Endothelial cell of umbilical vein (primary cell): ENCODE results near the gene LUC7L2. TPM values are rescaled to one million over a fixed set of nuclear protein-coding genes. Genes with fewer than 3 reads are reported as not detected.

Experiments used
- BruUV-seq: library from RNA; stranded (reverse); fragments of 400-500 nt; replicated peaks from 2 replicates; lab custom pipeline; 2021; lab: Mats Ljungman, UMichigan
- CTCF ChIA-PET: fragments of 300-600, 350-600 bp; sonication (Branson Sonifier 250); formaldehyde crosslinking; loops from one replicate; lab custom pipeline; 2021; ENCODE audit warnings: antibody characterized with exemption, inconsistent platforms; lab: Charles Lee
- POLR2A ChIA-PET: fragments of 300-600, 350-600 bp; sonication (Branson Sonifier 250); formaldehyde crosslinking; loops from one replicate; lab custom pipeline; 2021; ENCODE audit warnings: antibody characterized with exemption, inconsistent platforms; lab: Charles Lee
- DNase-seq: peaks from one replicate; pipeline ENCODE4 v3.0.0-alpha.2; 2011; ENCODE audit warnings: low read depth, low spot score
- FAIRE-seq: peaks from 2 replicates; lab custom pipeline; 2011; peaks lifted over from hg19 to GRCh38; lab: Jason Lieb, UNC
- H2AFZ ChIP-seq: 2 replicates; pipeline ENCODE4 v1.6.0; 2012; ENCODE audit warnings: low read depth, low read length, control low read depth, inconsistent platforms
- H3K27ac ChIP-seq: 2 replicates; pipeline ENCODE4 v1.5.1; 2011; ENCODE audit warnings: low read depth, mild to moderate bottlenecking, control low read depth, low read length, moderate library complexity; ENCODE audit not compliant: insufficient read depth
- H3K27me3 ChIP-seq, 2 experiments: 2 replicates each; pipeline versions ENCODE4 v1.6.0 to v1.6.1; 2011; ENCODE audit warnings: low read length in 2 of 2, mixed read lengths in 1 of 2; ENCODE audit not compliant: control insufficient read depth in 2 of 2, insufficient read depth in 2 of 2
- H3K36me3 ChIP-seq, 2 experiments: 2 replicates in 1 of 2; 3 replicates in 1 of 2; pipeline ENCODE4 v1.5.1; 2011; ENCODE audit warnings: low read length in 2 of 2, mild to moderate bottlenecking in 1 of 2, moderate library complexity in 1 of 2; ENCODE audit not compliant: control insufficient read depth in 2 of 2, insufficient read depth in 2 of 2; ENCODE audit errors: extremely low read depth in 1 of 2
- H3K4me1 ChIP-seq: 3 replicates; pipeline ENCODE4 v1.5.1; 2011; ENCODE audit warnings: mild to moderate bottlenecking, low read length; ENCODE audit not compliant: control insufficient read depth, insufficient read depth; ENCODE audit errors: extremely low read depth
- H3K4me2 ChIP-seq: 2 replicates; pipeline ENCODE4 v1.6.1; 2011; ENCODE audit warnings: low read length, control low read depth, mixed read lengths; ENCODE audit not compliant: insufficient read depth
- H3K4me3 ChIP-seq, 3 experiments: fragments of 200-600 bp in 1 of 3; sonication (generic), shearing (Covaris generic) in 1 of 3; replicated peaks in 1 of 3; 2 replicates each; pipeline ENCODE4 v1.5.1; 2011 to 2016; ENCODE audit warnings: control low read depth in 3 of 3, low read length in 3 of 3, mild to moderate bottlenecking in 2 of 3, inconsistent platforms in 1 of 3, low read depth in 1 of 3, moderate library complexity in 1 of 3; ENCODE audit not compliant: insufficient read depth in 1 of 3
- H3K79me2 ChIP-seq: 2 replicates; pipeline ENCODE4 v1.6.0; 2012; ENCODE audit warnings: low read length, inconsistent platforms; ENCODE audit not compliant: control insufficient read depth, insufficient read depth
- H3K9ac ChIP-seq: replicated peaks from 2 replicates; pipeline ENCODE3; 2011; ENCODE audit warnings: low read length, control low read depth; ENCODE audit not compliant: insufficient read depth; ENCODE audit errors: extremely low read depth
- H3K9me1 ChIP-seq: replicated peaks from 3 replicates; pipeline ENCODE4 v1.6.0; 2011; ENCODE audit warnings: mild to moderate bottlenecking, low read length; ENCODE audit not compliant: control insufficient read depth, insufficient read depth; ENCODE audit errors: extremely low read depth
- H3K9me3 ChIP-seq: replicated peaks from 2 replicates; pipeline ENCODE4 v1.5.1; 2012; ENCODE audit warnings: low read length, inconsistent platforms; ENCODE audit not compliant: control insufficient read depth, insufficient read depth
- H4K20me1 ChIP-seq: replicated peaks from 2 replicates; pipeline ENCODE3; 2011; ENCODE audit warnings: mild to moderate bottlenecking, low read length; ENCODE audit not compliant: control insufficient read depth, insufficient read depth; ENCODE audit errors: extremely low read depth
- CTCF ChIP-seq, 2 donors: IDR thresholded peaks; 1 replicate in 1 of 2; 2 replicates in 1 of 2; pipeline ENCODE4 v1.5.1; 2011; ENCODE audit warnings: low read length in 2 of 2, mild to moderate bottlenecking in 2 of 2, moderate library complexity in 2 of 2, control low read depth in 1 of 2, inconsistent platforms in 1 of 2, low read depth in 1 of 2; ENCODE audit not compliant: insufficient read depth in 1 of 2; ENCODE audit errors: extremely low read depth in 1 of 2
- FOS ChIP-seq: IDR thresholded peaks from 2 replicates; pipeline ENCODE4 v1.6.1; 2011; ENCODE audit warnings: mild to moderate bottlenecking, low read length, moderate library complexity, borderline replicate concordance; ENCODE audit not compliant: insufficient read depth
- POLR2AphosphoS5 ChIP-seq: IDR thresholded peaks from 2 replicates; pipeline ENCODE4 v1.6.1; 2012; ENCODE audit warnings: low read depth, mild to moderate bottlenecking, control low read depth, low read length, moderate library complexity; ENCODE audit not compliant: insufficient read depth
- dilution Hi-C: fragments of 300-500 bp; cut with MboI; formaldehyde crosslinking; loops from one replicate; pipeline ENCODE4 v1.15.0; 2019; ENCODE audit warnings: low sequenced_read_pairs; ENCODE audit not compliant: extremely low pct_ligation_motif_present
- intact Hi-C: fragments of 100-400 bp; cut with micrococcal nuclease; formaldehyde crosslinking; loops from one replicate; pipeline ENCODE4 v1.10.0; 2022
- polyA plus RNA-seq, 4 experiments: library from polyadenylated mRNA; depleted of rRNA in 3 of 4; stranded (reverse) in 3 of 4; unstranded in 1 of 4; fragments of >200 nt; gene quantifications; 2 replicates each; pipeline versions ENCODE4 v1.2.1 to v1.2.3, GENCODE V29; 2011 to 2012; ENCODE audit warnings: missing spikeins in 1 of 4
- small RNA-seq: library from RNA; depleted of rRNA; stranded (forward); fragments of <200 nt; gene quantifications from one replicate; pipeline ENCODE3, GENCODE V24; 2012; ENCODE audit warnings: low replicate concordance, low read depth; ENCODE audit not compliant: insufficient read depth, insufficient read length
- total RNA-seq: library from RNA; stranded (reverse); gene quantifications from 2 replicates; pipeline ENCODE4 v1.2.3, GENCODE V29; 2021

LUC7L2 gene
- total and polyA plus RNA-seq, 2 donors (not counting 3 experiments of a cell fraction or from before 2014, with no cell fraction given), result 28.0 to 85.8 TPM

- intact Hi-C loops, result no loop called here
- Histone ChIP-seq H3K9ac (no peak overlapping the region), H2AFZ (no peak overlapping the region), H4K20me1 (no peaks in the 10 kb centered on the region), H3K4me1 (no peaks in the 10 kb centered on the region), H3K27ac (no peak overlapping the region), H3K36me3 (no peaks in the 10 kb centered on the region), H3K4me3 (no peak overlapping the region), H3K9me1 (no peaks in the 10 kb centered on the region), H3K27me3 (peaks cover 0 to 2% of the 10 kb centered on the region in 2 experiments), H3K9me3 (no peaks in the 10 kb centered on the region), H3K4me2 (no peak overlapping the region), H3K79me2 (no peaks in the 10 kb centered on the region)
- BruUV-seq, result no TSS peak
- FAIRE-seq (no peak), DNase-seq (no peak)
- TF ChIP-seq CTCF (IDR thresholded peaks at IDR 0.05; ENCODE audit: extremely low read depth in 1 of 2, insufficient read depth in 1 of 2, low read depth in 1 of 2, low read length in 2 of 2) (no peak), FOS (no peak), POLR2AphosphoS5 (no peak)
- dilution Hi-C loops, result no loop called here
- POLR2A ChIA-PET, result no interaction called here
- CTCF ChIA-PET, result no interaction called here
Observed at GRCh38 chr7:139471740-139472353, 112.2 kb downstream of the LUC7L2 start.

Small RNAs within 50 kb of the gene (small RNA-seq; reads per million reads assigned to genes)
- gene RNU6-206P, result not detected
- not detected for gene RNU6-911P

Other genes with a start within 250 kb of the LUC7L2 start
- gene UBN2, start 128.7 kb upstream of the LUC7L2 start, total RNA-seq, result 11.8 and 14.2 TPM in 2 replicates
- gene UBN2, start 128.7 kb upstream of the LUC7L2 start, polyA plus RNA-seq, result 1.8 and 2.2 TPM in 2 replicates
- 10.7 and 12.8 TPM in 2 replicates for gene FMC1, start 18.6 kb upstream of the LUC7L2 start, total RNA-seq
- gene FMC1, start 18.6 kb upstream of the LUC7L2 start, polyA plus RNA-seq, result 21.7 and 23.5 TPM in 2 replicates
- gene KLRG2, start 123.8 kb downstream of the LUC7L2 start, total RNA-seq, result not detected in 2 replicates
- not detected in 2 replicates for gene KLRG2, start 123.8 kb downstream of the LUC7L2 start, polyA plus RNA-seq
- not detected in 2 replicates for gene CLEC2L, start 163.8 kb downstream of the LUC7L2 start, total RNA-seq
- not detected in 2 replicates for gene CLEC2L, start 163.8 kb downstream of the LUC7L2 start, polyA plus RNA-seq